Measurements from ENCODE around the gene KRT33A. TPM values are rescaled to one million over a fixed set of nuclear protein-coding genes. Genes with fewer than 3 reads are reported as not detected.

The KRT33A gene
- total RNA-seq, 1 experiment from 2014 or later = not detected

- intact Hi-C loops (cut with micrococcal nuclease; ENCODE audit: unreplicated experiment) = no loop called here
- peaks cover 32% of the 10 kb centered on the region for H3K4me1 Mint-ChIP-seq (ENCODE audit: low read depth, unreplicated experiment)
- no peaks in the 10 kb centered on the region for H3K27me3 Mint-ChIP-seq (ENCODE audit: unreplicated experiment)
- DNase-seq = no peak
- TF ChIP-seq CTCF (IDR thresholded peaks at IDR 0.05; ENCODE audit: unreplicated experiment) = no peak
- CTCF ChIA-PET = interaction anchor here (1.3 to 2.9 kb wide), 2 partner anchors 208 to 322 kb away, joined by 3 to 9 read pairs; no protein-coding TSS in a partner anchor
- peaks cover 4% of the 10 kb centered on the region for H3K9me3 Mint-ChIP-seq (ENCODE audit: low read depth, unreplicated experiment)
- H3K27ac Mint-ChIP-seq (ENCODE audit: unreplicated experiment) = peak overlapping the region; percentile 25
- no peaks in the 10 kb centered on the region for H3K36me3 Mint-ChIP-seq (ENCODE audit: insufficient read depth, unreplicated experiment)
- BruUV-seq (replicated peaks) = no TSS peak
- peak overlapping the region; percentile 4 for H3K4me3 Mint-ChIP-seq (ENCODE audit: low read depth, unreplicated experiment)
Observed at GRCh38 chr17:41340934-41341861, 9.4 kb downstream of the KRT33A start.

DNA sequence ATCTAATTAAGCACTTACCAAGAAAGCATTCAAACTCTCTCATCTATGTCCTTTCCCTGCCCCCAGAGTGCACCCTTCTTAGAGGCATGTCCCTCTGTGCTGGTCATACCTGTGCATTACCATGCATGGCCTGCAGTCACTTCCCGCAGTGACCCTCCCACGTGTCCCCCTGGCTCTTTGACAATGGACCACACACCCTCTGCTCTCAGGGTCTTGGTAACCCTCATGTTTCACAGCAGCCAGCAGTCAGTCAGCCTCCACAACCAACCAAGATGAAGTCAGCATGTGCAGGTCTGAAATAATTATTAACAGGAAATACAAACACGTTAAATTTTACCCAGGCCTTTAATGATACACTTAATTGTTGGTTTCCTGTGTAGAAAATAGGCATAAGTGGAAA, 10.1 kb downstream of the KRT33A start:
- DNase-seq = peak; percentile 58
- no peaks in the 10 kb centered on the region for H3K36me3 Mint-ChIP-seq (ENCODE audit: insufficient read depth, unreplicated experiment)
- H3K27ac Mint-ChIP-seq (ENCODE audit: unreplicated experiment) = peak overlapping the region; percentile 25
- CTCF ChIA-PET = interaction anchor here (0.7 to 2.9 kb wide), 3 partner anchors 108 to 322 kb away, joined by 3 to 9 read pairs (median 3); no protein-coding TSS in a partner anchor
- H3K27me3 Mint-ChIP-seq (ENCODE audit: unreplicated experiment) = no peaks in the 10 kb centered on the region
- peaks cover 4% of the 10 kb centered on the region for H3K9me3 Mint-ChIP-seq (ENCODE audit: low read depth, unreplicated experiment)
- peak overlapping the region; percentile 4 for H3K4me3 Mint-ChIP-seq (ENCODE audit: low read depth, unreplicated experiment)
- peak; percentile 37 for TF ChIP-seq CTCF (IDR thresholded peaks at IDR 0.05; ENCODE audit: unreplicated experiment)
- H3K4me1 Mint-ChIP-seq (ENCODE audit: low read depth, unreplicated experiment) = peaks cover 32% of the 10 kb centered on the region
- no TSS peak for BruUV-seq (replicated peaks)
- intact Hi-C loops (cut with micrococcal nuclease; ENCODE audit: unreplicated experiment) = no loop called here

DNA sequence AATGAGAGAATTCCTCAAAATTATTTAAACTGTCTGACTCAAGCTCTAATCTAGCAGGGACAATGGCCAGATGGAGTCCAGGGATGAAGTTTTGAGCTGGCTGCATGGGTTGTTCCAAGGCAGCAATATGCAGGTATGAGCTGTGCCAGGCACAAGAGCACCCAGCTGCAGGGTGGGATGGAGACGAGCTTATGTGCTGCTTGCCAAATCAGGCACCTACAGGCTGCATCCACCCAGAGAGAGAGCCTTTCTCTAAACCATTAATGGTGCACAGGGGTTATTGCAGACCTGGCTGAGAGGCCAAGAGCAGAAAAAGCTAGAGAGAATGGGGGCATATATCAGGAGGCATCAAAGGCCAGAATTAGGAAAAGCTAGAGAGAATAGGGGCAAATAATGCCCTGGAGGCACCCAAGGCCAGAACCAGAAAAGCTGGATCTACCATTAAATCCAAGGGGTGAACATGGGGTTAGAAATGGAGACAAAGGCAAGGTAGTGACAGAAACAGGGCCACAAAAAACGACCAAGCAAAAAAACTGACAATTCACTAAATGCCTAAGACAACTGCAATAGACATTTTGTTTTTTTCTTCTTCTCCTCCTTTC, 11.0 kb downstream of the KRT33A start:
- H3K9me3 Mint-ChIP-seq (ENCODE audit: low read depth, unreplicated experiment) = peaks cover 4% of the 10 kb centered on the region
- intact Hi-C loops (cut with micrococcal nuclease; ENCODE audit: unreplicated experiment) = loop anchor here (5.0 to 10.0 kb wide), 2 partner anchors 78 to 155 kb away; no protein-coding TSS in a partner anchor

More for the DNA sequence above, 11.0 kb downstream of the KRT33A start:
- H3K4me1 Mint-ChIP-seq (ENCODE audit: low read depth, unreplicated experiment) = peaks cover 32% of the 10 kb centered on the region
- peak overlapping the region; percentile 4 for H3K4me3 Mint-ChIP-seq (ENCODE audit: low read depth, unreplicated experiment)
- TF ChIP-seq CTCF (IDR thresholded peaks at IDR 0.05; ENCODE audit: unreplicated experiment) = no peak
- peak overlapping the region; percentile 25 for H3K27ac Mint-ChIP-seq (ENCODE audit: unreplicated experiment)
- no peaks in the 10 kb centered on the region for H3K36me3 Mint-ChIP-seq (ENCODE audit: insufficient read depth, unreplicated experiment)
- no TSS peak for BruUV-seq (replicated peaks)
- no peak for DNase-seq
- CTCF ChIA-PET = interaction anchor here (0.7 to 2.9 kb wide), 5 partner anchors 17 to 455 kb away, joined by 3 to 9 read pairs (median 3); partner anchors contain the start of gene KRT20
- no peaks in the 10 kb centered on the region for H3K27me3 Mint-ChIP-seq (ENCODE audit: unreplicated experiment)

All from Calu3 (cell line).